22Rv1 (cell line): ENCODE data around the gene NBAS.

Experiments
- CTCF ChIP-seq: fragments of 450-650 bp; IDR thresholded peaks from 2 replicates; pipeline ENCODE4 v1.5.1; 2017; ENCODE audit warnings: mild to moderate bottlenecking
- ZFX ChIP-seq: fragments of 450-650 bp; IDR thresholded peaks from 2 replicates; pipeline ENCODE4 v1.6.1; 2017; ENCODE audit warnings: antibody characterized with exemption, borderline replicate concordance

- TF ChIP-seq CTCF (no peak), ZFX (no peak)
These were observed 89.5 kb downstream of the NBAS start for GRCh38 chr2:15471606-15472005.
